Measurements from ENCODE around the gene DUSP16.
A peak's percentile ranks its signal among the peaks of the same experiment; 100 is the strongest.

DNA sequence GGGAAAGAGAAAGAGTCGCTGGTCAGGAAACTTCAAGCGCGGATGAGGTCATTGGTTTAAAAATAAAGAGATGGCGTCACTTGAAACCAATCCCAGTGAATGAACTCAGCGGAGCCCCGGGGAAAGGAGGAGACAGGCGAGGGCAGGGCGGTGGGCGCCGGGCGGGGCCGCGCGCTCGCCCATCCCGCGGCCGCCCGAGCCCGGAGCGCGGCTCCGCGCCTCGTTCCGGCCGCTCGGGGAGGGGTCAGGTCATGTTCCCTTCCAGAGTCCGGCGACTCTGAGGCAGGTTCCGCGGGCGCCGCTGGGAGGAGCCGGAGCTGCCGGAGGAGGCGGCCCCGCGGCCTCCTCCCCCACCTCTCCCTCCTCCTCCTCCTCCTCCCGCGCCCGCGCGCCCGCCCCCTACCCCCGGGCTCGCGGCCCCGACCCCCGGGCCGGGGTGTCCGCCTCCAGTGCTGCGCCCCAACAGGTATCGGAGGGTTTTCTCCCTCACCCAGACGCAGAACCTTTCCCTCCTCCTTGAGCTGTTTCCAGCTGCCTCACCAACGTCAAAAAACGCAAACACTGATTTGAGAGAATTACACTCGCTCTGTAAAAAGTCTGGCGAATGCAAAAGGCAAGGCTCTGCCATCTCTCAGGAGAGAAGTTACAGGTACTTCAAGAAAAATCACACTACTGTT lies at the start of gene DUSP16:
- TF ChIP-seq POLR2AphosphoS5 (IDR thresholded peaks at IDR 0.05; ENCODE audit: low read depth) (peak; percentile 47), EZH2phosphoT487 (IDR thresholded peaks at IDR 0.05; ENCODE audit: unreplicated experiment) (no peak), CREB1 (CRISPR knock-in tag; IDR thresholded peaks at IDR 0.05; ENCODE audit: low read depth) (peak; percentile 76), EZH2 (IDR thresholded peaks at IDR 0.05; ENCODE audit: low read depth, unreplicated experiment) (no peak), STAT1 (IDR thresholded peaks at IDR 0.05; ENCODE audit: unreplicated experiment) (no peak)
- TF ChIP-seq, protein P1, sequence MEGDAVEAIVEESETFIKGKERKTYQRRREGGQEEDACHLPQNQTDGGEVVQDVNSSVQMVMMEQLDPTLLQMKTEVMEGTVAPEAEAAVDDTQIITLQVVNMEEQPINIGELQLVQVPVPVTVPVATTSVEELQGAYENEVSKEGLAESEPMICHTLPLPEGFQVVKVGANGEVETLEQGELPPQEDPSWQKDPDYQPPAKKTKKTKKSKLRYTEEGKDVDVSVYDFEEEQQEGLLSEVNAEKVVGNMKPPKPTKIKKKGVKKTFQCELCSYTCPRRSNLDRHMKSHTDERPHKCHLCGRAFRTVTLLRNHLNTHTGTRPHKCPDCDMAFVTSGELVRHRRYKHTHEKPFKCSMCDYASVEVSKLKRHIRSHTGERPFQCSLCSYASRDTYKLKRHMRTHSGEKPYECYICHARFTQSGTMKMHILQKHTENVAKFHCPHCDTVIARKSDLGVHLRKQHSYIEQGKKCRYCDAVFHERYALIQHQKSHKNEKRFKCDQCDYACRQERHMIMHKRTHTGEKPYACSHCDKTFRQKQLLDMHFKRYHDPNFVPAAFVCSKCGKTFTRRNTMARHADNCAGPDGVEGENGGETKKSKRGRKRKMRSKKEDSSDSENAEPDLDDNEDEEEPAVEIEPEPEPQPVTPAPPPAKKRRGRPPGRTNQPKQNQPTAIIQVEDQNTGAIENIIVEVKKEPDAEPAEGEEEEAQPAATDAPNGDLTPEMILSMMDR (conservative IDR thresholded peaks at IDR 0.05; ENCODE audit: low read depth in 2 of 2) = no peak
- TF ChIP-seq, protein P2, sequence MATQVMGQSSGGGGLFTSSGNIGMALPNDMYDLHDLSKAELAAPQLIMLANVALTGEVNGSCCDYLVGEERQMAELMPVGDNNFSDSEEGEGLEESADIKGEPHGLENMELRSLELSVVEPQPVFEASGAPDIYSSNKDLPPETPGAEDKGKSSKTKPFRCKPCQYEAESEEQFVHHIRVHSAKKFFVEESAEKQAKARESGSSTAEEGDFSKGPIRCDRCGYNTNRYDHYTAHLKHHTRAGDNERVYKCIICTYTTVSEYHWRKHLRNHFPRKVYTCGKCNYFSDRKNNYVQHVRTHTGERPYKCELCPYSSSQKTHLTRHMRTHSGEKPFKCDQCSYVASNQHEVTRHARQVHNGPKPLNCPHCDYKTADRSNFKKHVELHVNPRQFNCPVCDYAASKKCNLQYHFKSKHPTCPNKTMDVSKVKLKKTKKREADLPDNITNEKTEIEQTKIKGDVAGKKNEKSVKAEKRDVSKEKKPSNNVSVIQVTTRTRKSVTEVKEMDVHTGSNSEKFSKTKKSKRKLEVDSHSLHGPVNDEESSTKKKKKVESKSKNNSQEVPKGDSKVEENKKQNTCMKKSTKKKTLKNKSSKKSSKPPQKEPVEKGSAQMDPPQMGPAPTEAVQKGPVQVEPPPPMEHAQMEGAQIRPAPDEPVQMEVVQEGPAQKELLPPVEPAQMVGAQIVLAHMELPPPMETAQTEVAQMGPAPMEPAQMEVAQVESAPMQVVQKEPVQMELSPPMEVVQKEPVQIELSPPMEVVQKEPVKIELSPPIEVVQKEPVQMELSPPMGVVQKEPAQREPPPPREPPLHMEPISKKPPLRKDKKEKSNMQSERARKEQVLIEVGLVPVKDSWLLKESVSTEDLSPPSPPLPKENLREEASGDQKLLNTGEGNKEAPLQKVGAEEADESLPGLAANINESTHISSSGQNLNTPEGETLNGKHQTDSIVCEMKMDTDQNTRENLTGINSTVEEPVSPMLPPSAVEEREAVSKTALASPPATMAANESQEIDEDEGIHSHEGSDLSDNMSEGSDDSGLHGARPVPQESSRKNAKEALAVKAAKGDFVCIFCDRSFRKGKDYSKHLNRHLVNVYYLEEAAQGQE (IDR thresholded peaks at IDR 0.05; ENCODE audit: unreplicated experiment) = peak; percentile 14

All from GM23338 (cell line).